Tibial nerve (tissue), 4 donors: ENCODE results near the gene ALG6. TPM values are rescaled to one million over a fixed set of nuclear protein-coding genes. Genes with fewer than 3 reads are reported as not detected.

Experiments used
- DNase-seq, 2 donors: peaks; one replicate each; pipeline ENCODE4 v3.0.0-alpha.2; 2019; ENCODE audit warnings: low spot score in 2 of 2
- H3K27ac ChIP-seq, 4 donors: fragments of 200-600 bp; sonication (generic) in 3 of 4; one replicate each; pipeline ENCODE4 v1.5.1; 2017 to 2019; ENCODE audit warnings: mild to moderate bottlenecking in 1 of 4
- H3K27me3 ChIP-seq, 2 donors: fragments of 200-600 bp; sonication (generic) in 1 of 2; one replicate each; pipeline versions ENCODE4 v1.5.1 to v1.6.0; 2017 to 2019
- H3K36me3 ChIP-seq, 3 donors: fragments of 200-600 bp; sonication (generic); one replicate each; pipeline ENCODE4 v1.5.1; 2018 to 2019
- H3K4me1 ChIP-seq, 4 donors: fragments of 200-600 bp; sonication (generic) in 3 of 4; one replicate each; pipeline ENCODE4 v1.5.1; 2017 to 2019
- H3K4me3 ChIP-seq, 4 donors: fragments of 200-600 bp; sonication (generic) in 3 of 4; one replicate each; pipeline ENCODE4 v1.5.1; 2017 to 2019; ENCODE audit warnings: mild to moderate bottlenecking in 1 of 4, moderate library complexity in 1 of 4
- H3K9me3 ChIP-seq, 4 donors: fragments of 200-600 bp; sonication (generic) in 3 of 4; one replicate each; pipeline ENCODE4 v1.5.1; 2017 to 2019
- CTCF ChIP-seq, 5 experiments: fragments of 200-600 bp in 3 of 5; fragments of 450-650 bp in 2 of 5; sonication (generic) in 3 of 5; IDR thresholded peaks; one replicate each; pipeline ENCODE4 v1.5.1; 2016 to 2019; ENCODE audit warnings: antibody characterized with exemption in 5 of 5, mild to moderate bottlenecking in 3 of 5, moderate library complexity in 2 of 5
- EP300 ChIP-seq, 2 donors: sonication (generic); formaldehyde crosslinking; IDR thresholded peaks; one replicate each; pipeline ENCODE4 v1.6.1; 2017; ENCODE audit warnings: antibody characterized with exemption in 2 of 2, mild to moderate bottlenecking in 1 of 2
- POLR2A ChIP-seq, 2 donors: fragments of 450-650 bp; IDR thresholded peaks; one replicate each; pipeline ENCODE4 v1.6.1; 2017; ENCODE audit warnings: antibody characterized with exemption in 2 of 2, mild to moderate bottlenecking in 2 of 2, moderate library complexity in 2 of 2
- WGBS, 2 donors: methylation state at CpG; one replicate each; pipeline ENCODE4 v1.1.5; 2018; 5-methylcytosine and 5-hydroxymethylcytosine counted together
- total RNA-seq, 4 donors: library from RNA; depleted of rRNA; stranded (reverse); fragments of >200 nt; gene quantifications; one replicate each; pipeline ENCODE4 v1.1.0, GENCODE V29; 2016

The ALG6 gene
- total RNA-seq, 4 donors from 2014 or later = 6.6 to 16.8 (median 13.5) TPM

GRCh38 chr1:63423649-63424048 is 56.2 kb downstream of the ALG6 start:
- H3K9me3 ChIP-seq = no peaks in the 10 kb centered on the region
- no peaks in the 10 kb centered on the region for H3K27me3 ChIP-seq
- H3K4me1 ChIP-seq = no peaks in the 10 kb centered on the region
- DNase-seq = no peak
- 98 to 99% methylated on average over 2 of the region's 2 CpGs for WGBS, 2 donors
- TF ChIP-seq EP300 (IDR thresholded peaks at IDR 0.05) (no peak), POLR2A (IDR thresholded peaks at IDR 0.05) (no peak), CTCF (IDR thresholded peaks at IDR 0.05) (no peak)
- H3K4me3 ChIP-seq = no peak overlapping the region
- H3K36me3 ChIP-seq = peaks cover 0 to 47% (median 0%) of the 10 kb centered on the region in 3 donors
- H3K27ac ChIP-seq = no peak overlapping the region

- no peak for DNase-seq
- H3K4me3 ChIP-seq = no peak overlapping the region
- H3K4me1 ChIP-seq = no peaks in the 10 kb centered on the region
- H3K36me3 ChIP-seq = peaks cover 0 to 59% (median 0%) of the 10 kb centered on the region in 3 donors
- no peak for TF ChIP-seq CTCF (IDR thresholded peaks at IDR 0.05)
- TF ChIP-seq POLR2A (IDR thresholded peaks at IDR 0.05) = no peak
- TF ChIP-seq EP300 (IDR thresholded peaks at IDR 0.05) = no peak
- peaks cover 0 to 24% (median 0%) of the 10 kb centered on the region in 4 donors for H3K9me3 ChIP-seq
- no peaks in the 10 kb centered on the region for H3K27me3 ChIP-seq
- H3K27ac ChIP-seq = no peak overlapping the region
Measured at GRCh38 chr1:63428815-63429214, 61.4 kb downstream of the ALG6 start.

- H3K27ac ChIP-seq = no peak overlapping the region
- no peak for DNase-seq
- no peak overlapping the region for H3K4me3 ChIP-seq
- TF ChIP-seq CTCF (IDR thresholded peaks at IDR 0.05) (no peak), EP300 (IDR thresholded peaks at IDR 0.05) (no peak), POLR2A (IDR thresholded peaks at IDR 0.05) (no peak)
- H3K4me1 ChIP-seq = no peaks in the 10 kb centered on the region
- peaks cover 0 to 59% (median 0%) of the 10 kb centered on the region in 3 donors for H3K36me3 ChIP-seq
- no peaks in the 10 kb centered on the region for H3K27me3 ChIP-seq
- H3K9me3 ChIP-seq = peaks cover 0 to 24% (median 0%) of the 10 kb centered on the region in 4 donors
Measured at GRCh38 chr1:63429281-63429680, 61.9 kb downstream of the ALG6 start.

- Histone ChIP-seq H3K36me3 (peaks cover 0 to 17% (median 0%) of the 10 kb centered on the region in 3 donors), H3K27me3 (no peaks in the 10 kb centered on the region), H3K9me3 (peaks cover 0 to 13% (median 0%) of the 10 kb centered on the region in 4 donors), H3K27ac (no peak overlapping the region), H3K4me1 (peaks cover 0 to 3% (median 0%) of the 10 kb centered on the region in 4 donors), H3K4me3 (no peak overlapping the region)
- WGBS, 2 donors = 40 to 41% methylated on average over 4 of the region's 4 CpGs
- DNase-seq = no peak
- no peak for TF ChIP-seq POLR2A (IDR thresholded peaks at IDR 0.05)
- no peak for TF ChIP-seq EP300 (IDR thresholded peaks at IDR 0.05)
- no peak for TF ChIP-seq CTCF (IDR thresholded peaks at IDR 0.05)
Measured at GRCh38 chr1:63435161-63435560, 67.7 kb downstream of the ALG6 start.

- Histone ChIP-seq H3K4me1 (peaks cover 0 to 6% (median 0%) of the 10 kb centered on the region in 4 donors), H3K27ac (peak overlapping the region in 1 of 4 donors; percentile 46), H3K27me3 (no peaks in the 10 kb centered on the region), H3K4me3 (no peak overlapping the region), H3K36me3 (no peaks in the 10 kb centered on the region), H3K9me3 (no peaks in the 10 kb centered on the region)
- TF ChIP-seq EP300 (IDR thresholded peaks at IDR 0.05) = no peak
- no peak for DNase-seq
Measured at GRCh38 chr1:63442141-63442475, 74.7 kb downstream of the ALG6 start.

- WGBS, 2 donors = 84 to 92% methylated on average over 3 of the region's 3 CpGs
- H3K27ac ChIP-seq = no peak overlapping the region
- H3K36me3 ChIP-seq = no peaks in the 10 kb centered on the region
- no peaks in the 10 kb centered on the region for H3K9me3 ChIP-seq
- H3K27me3 ChIP-seq = no peaks in the 10 kb centered on the region
- no peaks in the 10 kb centered on the region for H3K4me1 ChIP-seq
- TF ChIP-seq POLR2A (IDR thresholded peaks at IDR 0.05) (no peak), CTCF (IDR thresholded peaks at IDR 0.05) (no peak), EP300 (IDR thresholded peaks at IDR 0.05) (no peak)
- H3K4me3 ChIP-seq = no peak overlapping the region
- no peak for DNase-seq
Measured at GRCh38 chr1:63448731-63449246, 81.4 kb downstream of the ALG6 start.
